Measurements from ENCODE around the gene BAIAP2L2.
A peak's percentile ranks its signal among the peaks of the same experiment; 100 is the strongest.

The BAIAP2L2 gene

DNA sequence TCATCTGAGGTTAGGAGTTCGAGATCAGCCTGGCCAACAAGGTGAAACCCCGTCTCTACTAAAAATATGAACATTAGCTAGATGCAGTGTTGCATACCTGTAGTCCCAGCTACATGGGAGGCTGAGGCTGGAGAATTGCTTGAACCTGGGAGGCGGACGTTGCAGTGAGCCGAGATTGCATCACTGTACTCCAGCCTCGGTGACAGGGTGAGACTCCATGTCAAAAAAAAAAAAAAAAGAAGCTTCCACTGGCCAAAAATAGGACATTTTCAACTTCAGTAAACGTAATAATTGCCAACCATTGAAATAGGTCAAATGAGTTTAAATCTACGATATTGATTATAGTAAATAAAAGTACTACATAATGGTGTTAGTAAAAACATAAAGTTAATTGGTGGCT, 6.8 kb downstream of the BAIAP2L2 start:
- Histone ChIP-seq H3K9me3 (ENCODE audit: control insufficient read depth, low read length) (no peaks in the 10 kb centered on the region), H3K4me3 (ENCODE audit: low read length) (no peak overlapping the region), H3K4me1 (ENCODE audit: control insufficient read depth, insufficient read depth, low read length) (peaks cover 8% of the 10 kb centered on the region), H3K9ac (ENCODE audit: low read length) (no peak overlapping the region), H3K27me3 (replicated peaks; ENCODE audit: control insufficient read depth, insufficient read depth, low read length) (no peaks in the 10 kb centered on the region), H3K36me3 (ENCODE audit: control insufficient read depth, insufficient read depth, low read length, severe bottlenecking) (no peaks in the 10 kb centered on the region)
- no peak for DNase-seq (ENCODE audit: low read depth)

DNA sequence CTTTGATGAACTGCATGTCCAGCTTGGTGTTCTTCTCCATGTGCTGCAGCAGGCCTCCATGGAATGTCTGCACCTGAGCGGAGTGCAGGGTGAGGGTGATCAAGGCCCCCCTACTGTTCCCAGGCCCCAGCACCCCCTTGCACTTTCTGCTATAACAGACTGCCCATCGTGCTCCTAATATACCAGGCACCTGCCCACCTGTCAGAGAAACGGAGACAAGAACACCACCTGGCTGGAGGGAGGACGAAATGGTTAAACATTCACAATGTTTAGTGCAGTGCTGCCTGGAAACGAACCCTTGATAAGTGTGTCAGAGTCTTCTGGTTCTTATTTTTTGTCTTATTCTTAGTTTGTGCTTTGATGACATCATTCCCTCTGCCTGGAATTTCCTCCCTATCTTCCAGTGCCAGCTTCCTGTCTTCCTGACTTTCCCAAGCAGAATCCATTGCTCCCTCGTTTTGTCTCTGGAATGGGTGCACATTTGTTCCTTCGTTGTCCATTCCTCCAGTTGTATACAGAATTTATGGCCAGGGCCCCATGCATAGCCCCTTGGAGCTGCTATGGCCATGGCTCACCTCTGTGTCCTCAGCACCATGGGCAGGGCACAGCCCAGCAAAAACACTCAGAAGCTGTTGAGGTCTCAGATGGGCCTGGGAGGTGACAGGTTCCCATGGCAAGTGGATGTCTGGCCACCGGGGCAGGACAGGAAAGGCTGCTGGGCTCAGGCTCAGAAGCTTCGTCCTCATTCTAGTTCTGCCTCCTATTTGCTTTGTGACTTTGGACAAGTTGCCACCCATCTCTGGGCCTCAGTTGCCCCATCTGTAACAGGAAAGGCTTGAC, 11.9 kb downstream of the BAIAP2L2 start:
- Histone ChIP-seq H3K27me3 (replicated peaks; ENCODE audit: control insufficient read depth, insufficient read depth, low read length) (no peaks in the 10 kb centered on the region), H3K4me1 (ENCODE audit: control insufficient read depth, insufficient read depth, low read length) (peaks cover 9% of the 10 kb centered on the region)
- peak; percentile 14 for DNase-seq (ENCODE audit: low read depth)

DNA sequence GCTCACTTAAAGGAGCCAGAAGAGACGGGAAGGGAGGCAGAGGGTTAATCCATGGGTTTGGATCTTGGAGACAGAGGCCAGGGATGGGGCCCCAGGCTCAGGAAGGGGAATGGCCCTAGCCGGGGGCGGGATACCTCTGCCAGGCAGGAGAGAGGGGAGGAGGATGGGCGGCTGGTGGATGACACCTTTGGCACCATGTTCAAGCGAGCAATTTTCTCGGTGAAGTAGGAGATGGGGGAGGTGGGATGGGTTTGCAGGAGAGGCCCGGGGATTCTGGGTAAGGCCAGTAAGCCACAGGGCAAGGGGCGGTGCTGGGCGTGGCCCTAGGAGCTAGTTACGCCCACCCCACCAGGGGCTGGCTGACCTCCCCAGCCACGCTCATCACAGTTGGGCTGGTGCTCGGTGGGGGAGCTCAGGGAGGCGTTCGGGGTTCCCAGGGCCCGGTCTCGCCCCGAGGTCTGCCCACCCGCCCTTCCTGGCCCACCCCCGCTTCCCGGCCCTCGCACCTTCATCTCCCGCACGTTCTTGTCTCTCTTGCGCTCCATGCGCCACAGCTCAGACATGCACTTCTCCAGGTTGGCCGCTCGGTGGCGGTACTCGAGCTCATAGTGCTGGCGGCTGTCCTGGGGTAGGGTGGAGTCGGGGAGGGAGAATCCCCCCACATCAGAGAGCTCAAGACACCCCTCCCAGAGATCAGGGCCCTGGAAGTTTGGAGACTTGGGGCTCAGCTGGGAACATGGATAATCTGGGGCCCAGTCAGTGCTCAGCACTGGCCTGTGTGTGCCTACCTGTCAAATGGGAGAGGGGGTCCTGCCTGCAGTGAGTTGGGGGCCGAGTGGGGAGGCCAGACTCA, 12.7 kb downstream of the BAIAP2L2 start:
- Histone ChIP-seq H3K9me3 (ENCODE audit: control insufficient read depth, low read length) (no peaks in the 10 kb centered on the region), H3K4me1 (ENCODE audit: control insufficient read depth, insufficient read depth, low read length) (peaks cover 9% of the 10 kb centered on the region), H3K4me3 (ENCODE audit: low read length) (no peak overlapping the region), H3K9ac (ENCODE audit: low read length) (no peak overlapping the region), H3K27me3 (replicated peaks; ENCODE audit: control insufficient read depth, insufficient read depth, low read length) (no peaks in the 10 kb centered on the region), H3K36me3 (ENCODE audit: control insufficient read depth, insufficient read depth, low read length, severe bottlenecking) (no peaks in the 10 kb centered on the region)
- DNase-seq (ENCODE audit: low read depth), result no peak

More for the DNA sequence above, 11.9 kb downstream of the BAIAP2L2 start:
- Histone ChIP-seq H3K36me3 (ENCODE audit: control insufficient read depth, insufficient read depth, low read length, severe bottlenecking) (no peaks in the 10 kb centered on the region), H3K9me3 (ENCODE audit: control insufficient read depth, low read length) (no peaks in the 10 kb centered on the region), H3K9ac (ENCODE audit: low read length) (no peak overlapping the region), H3K4me3 (ENCODE audit: low read length) (no peak overlapping the region)

DNA sequence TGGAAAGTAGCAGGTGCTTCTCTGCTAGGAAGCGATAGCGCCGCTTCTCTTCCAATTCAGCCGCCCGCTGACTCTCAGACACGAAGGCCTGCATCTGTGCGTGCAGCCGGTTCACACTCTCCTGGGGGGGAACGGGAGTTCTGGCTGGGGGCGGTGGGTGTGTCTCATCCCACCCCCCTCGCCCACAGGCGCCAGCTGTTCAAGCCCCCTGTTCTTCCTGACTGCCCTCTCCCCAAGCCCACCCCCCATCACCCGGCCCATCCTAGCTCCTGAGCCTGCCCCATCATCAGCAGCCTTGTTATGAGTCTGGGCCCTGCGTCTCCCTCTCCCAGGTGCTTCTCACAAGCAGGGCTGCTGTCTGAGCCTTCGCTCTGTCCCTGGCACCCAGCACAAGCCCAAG, 13.4 kb downstream of the BAIAP2L2 start:
- Histone ChIP-seq H3K4me1 (ENCODE audit: control insufficient read depth, insufficient read depth, low read length) (peaks cover 9% of the 10 kb centered on the region), H3K4me3 (ENCODE audit: low read length) (no peak overlapping the region), H3K9ac (ENCODE audit: low read length) (no peak overlapping the region), H3K9me3 (ENCODE audit: control insufficient read depth, low read length) (no peaks in the 10 kb centered on the region), H3K27me3 (replicated peaks; ENCODE audit: control insufficient read depth, insufficient read depth, low read length) (no peaks in the 10 kb centered on the region), H3K36me3 (ENCODE audit: control insufficient read depth, insufficient read depth, low read length, severe bottlenecking) (no peaks in the 10 kb centered on the region)
- DNase-seq (ENCODE audit: low read depth), result no peak

DNA sequence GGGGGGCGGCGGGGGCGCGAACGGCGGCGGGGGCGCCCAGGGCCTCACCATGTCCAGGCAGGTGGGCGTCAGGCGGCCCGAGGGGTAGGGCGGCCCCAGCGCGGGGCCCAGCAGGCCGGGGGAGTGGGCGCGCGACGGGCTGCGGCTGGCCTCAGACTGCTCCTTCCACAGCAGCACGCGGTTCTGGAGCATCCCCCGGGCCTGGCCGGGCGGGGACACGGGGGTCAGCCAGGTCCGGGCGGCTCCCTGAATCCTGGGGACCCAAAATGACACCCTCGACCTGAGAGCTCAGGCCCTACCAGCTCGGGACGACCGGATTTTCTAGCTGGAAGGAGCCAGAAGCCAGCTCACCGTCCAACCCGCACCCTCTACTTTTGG, 21.0 kb downstream of the BAIAP2L2 start:
- Histone ChIP-seq H3K4me1 (ENCODE audit: control insufficient read depth, insufficient read depth, low read length) (peaks cover 4% of the 10 kb centered on the region), H3K36me3 (ENCODE audit: control insufficient read depth, insufficient read depth, low read length, severe bottlenecking) (no peaks in the 10 kb centered on the region), H3K4me3 (ENCODE audit: low read length) (no peak overlapping the region), H3K9me3 (ENCODE audit: control insufficient read depth, low read length) (no peaks in the 10 kb centered on the region), H3K27me3 (replicated peaks; ENCODE audit: control insufficient read depth, insufficient read depth, low read length) (no peaks in the 10 kb centered on the region), H3K9ac (ENCODE audit: low read length) (no peak overlapping the region)
- no peak for DNase-seq (ENCODE audit: low read depth)

DNA sequence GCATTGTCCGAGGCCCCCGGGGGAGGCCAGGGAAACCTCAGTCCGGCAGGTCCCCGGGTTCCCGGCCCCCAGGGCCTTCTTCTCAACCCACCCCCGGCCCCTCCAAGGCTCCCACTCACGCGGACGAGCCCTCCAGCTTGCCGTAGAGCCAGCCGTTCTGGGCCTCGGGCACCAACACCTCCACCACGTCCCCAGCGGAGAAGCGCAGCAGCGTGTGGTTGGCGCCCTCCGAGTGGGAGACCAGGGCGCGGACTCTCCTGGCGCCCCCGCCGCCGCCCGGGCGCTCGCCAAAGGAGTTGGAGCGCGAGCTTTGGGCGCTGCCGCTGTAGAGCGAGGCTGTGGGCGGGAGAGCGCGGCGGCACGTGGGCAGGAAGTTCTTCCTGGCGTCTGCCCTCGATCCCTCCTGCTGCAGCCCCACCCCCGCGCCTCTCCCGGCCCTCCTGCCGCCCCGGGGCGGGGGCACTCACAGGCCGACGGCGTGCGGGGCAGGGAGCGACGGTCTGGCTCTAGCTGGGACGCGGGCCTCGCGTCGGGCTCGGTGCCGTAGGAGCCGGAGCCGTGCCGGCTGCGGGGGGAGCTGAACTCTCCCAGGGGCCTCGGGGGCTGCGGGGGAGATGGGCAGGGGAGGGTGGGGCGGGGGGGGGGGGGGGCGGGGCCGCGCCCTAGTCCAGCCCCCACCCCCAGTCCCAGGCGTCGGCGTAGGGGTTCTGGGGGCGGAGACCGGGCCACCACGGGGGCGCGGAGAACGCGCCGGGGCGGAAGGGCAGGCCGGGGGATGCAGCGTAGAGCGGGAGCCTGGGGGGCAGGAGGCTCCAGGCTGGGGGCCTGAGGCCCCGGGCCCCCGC, 21.6 kb downstream of the BAIAP2L2 start:
- Histone ChIP-seq H3K9ac (ENCODE audit: low read length) (peak overlapping the region; percentile 66), H3K4me3 (ENCODE audit: low read length) (peak overlapping the region; percentile 70), H3K4me1 (ENCODE audit: control insufficient read depth, insufficient read depth, low read length) (peaks cover 4% of the 10 kb centered on the region), H3K9me3 (ENCODE audit: control insufficient read depth, low read length) (no peaks in the 10 kb centered on the region), H3K36me3 (ENCODE audit: control insufficient read depth, insufficient read depth, low read length, severe bottlenecking) (no peaks in the 10 kb centered on the region), H3K27me3 (replicated peaks; ENCODE audit: control insufficient read depth, insufficient read depth, low read length) (no peaks in the 10 kb centered on the region)
- no peak for DNase-seq (ENCODE audit: low read depth)

DNA sequence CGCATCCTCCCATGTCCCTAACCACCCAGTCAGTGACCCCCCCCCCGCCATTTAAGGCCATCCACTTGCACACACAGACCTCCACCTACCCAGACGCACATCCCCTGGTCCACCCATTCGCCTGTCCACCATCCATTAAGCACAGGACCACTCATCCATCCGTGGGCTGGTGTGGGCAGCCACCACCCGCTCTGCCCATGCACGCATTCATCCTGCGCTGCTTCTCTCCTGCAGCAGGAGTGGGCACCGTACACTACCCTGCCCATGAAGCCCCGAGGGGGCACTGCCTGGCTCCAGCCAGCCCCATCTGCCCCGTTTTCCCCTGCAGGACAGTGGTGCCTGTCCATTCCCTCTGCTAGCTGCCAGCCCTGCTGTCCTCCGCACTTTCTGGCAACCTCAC, 22.6 kb downstream of the BAIAP2L2 start:
- Histone ChIP-seq H3K4me1 (ENCODE audit: control insufficient read depth, insufficient read depth, low read length) (peaks cover 4% of the 10 kb centered on the region), H3K4me3 (ENCODE audit: low read length) (no peak overlapping the region), H3K9ac (ENCODE audit: low read length) (no peak overlapping the region), H3K36me3 (ENCODE audit: control insufficient read depth, insufficient read depth, low read length, severe bottlenecking) (no peaks in the 10 kb centered on the region), H3K27me3 (replicated peaks; ENCODE audit: control insufficient read depth, insufficient read depth, low read length) (no peaks in the 10 kb centered on the region), H3K9me3 (ENCODE audit: control insufficient read depth, low read length) (no peaks in the 10 kb centered on the region)
- DNase-seq (ENCODE audit: low read depth), result no peak

DNA sequence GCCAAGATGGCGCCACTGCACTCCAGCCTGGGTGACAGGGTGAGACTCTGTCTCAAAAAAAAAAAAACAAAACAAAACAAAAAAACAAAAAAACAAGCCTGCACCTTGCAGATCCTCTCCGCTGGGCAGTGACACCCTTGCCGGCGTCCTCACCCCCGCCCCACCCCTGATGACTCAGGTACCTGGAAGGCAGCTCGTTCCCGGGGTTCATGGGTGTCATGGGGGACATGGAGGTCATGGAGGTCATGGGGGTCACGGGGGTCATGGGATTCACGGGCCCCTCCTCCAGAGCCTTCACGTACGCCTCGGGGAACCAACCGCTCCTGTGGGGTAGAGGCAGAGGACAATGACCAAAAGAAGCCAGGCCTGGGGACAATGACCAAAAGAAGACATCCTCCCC, 23.5 kb downstream of the BAIAP2L2 start:
- peaks cover 2% of the 10 kb centered on the region for H3K27me3 ChIP-seq (replicated peaks; ENCODE audit: control insufficient read depth, insufficient read depth, low read length)
- no peak overlapping the region for H3K4me3 ChIP-seq (ENCODE audit: low read length)
- H3K9ac ChIP-seq (ENCODE audit: low read length), result no peak overlapping the region
- no peaks in the 10 kb centered on the region for H3K9me3 ChIP-seq (ENCODE audit: control insufficient read depth, low read length)
- no peaks in the 10 kb centered on the region for H3K36me3 ChIP-seq (ENCODE audit: control insufficient read depth, insufficient read depth, low read length, severe bottlenecking)
- DNase-seq (ENCODE audit: low read depth), result no peak
- peaks cover 4% of the 10 kb centered on the region for H3K4me1 ChIP-seq (ENCODE audit: control insufficient read depth, insufficient read depth, low read length)

DNA sequence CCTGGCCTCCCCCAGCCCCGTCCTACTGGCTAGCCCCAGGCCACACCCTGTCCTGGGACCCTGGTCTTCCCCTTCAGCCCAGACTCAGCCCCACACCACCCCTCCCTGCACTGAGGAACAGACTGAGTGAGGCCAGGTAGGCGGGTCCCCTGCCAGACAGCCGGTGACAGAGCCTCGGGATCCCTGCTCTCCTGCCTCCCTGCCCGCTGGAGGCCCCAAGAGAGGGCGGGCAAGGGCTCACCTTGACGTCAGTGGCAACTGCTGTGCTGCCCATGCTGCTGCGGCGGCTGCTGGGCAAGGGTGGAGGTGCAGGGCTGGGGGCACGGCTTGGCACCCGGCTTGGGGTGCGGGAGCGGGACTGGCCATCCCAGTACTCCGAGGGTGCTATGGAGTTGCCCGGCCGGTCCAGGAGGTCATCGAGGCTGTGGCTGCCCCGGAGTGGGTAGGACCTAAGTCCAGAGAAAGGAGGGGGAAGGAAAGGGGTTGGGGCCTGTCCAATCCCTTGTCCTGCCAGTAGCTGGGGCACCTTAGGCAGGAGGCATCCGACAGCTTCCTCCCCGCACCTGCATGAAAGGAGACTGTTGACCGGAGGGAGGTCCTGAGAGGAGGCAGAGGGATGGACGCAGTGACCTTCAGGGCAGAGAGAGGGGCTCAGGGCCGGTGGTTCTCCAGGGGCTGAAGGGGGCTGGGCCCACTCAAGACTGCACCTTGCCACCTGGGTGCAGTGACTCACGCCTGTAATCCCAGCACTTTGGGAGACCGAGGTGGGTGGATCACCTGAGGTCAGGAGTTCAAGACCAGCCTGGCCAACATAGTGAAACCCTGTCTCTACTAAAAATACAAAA, 24.3 kb downstream of the BAIAP2L2 start:
- no peak for DNase-seq (ENCODE audit: low read depth)

DNA sequence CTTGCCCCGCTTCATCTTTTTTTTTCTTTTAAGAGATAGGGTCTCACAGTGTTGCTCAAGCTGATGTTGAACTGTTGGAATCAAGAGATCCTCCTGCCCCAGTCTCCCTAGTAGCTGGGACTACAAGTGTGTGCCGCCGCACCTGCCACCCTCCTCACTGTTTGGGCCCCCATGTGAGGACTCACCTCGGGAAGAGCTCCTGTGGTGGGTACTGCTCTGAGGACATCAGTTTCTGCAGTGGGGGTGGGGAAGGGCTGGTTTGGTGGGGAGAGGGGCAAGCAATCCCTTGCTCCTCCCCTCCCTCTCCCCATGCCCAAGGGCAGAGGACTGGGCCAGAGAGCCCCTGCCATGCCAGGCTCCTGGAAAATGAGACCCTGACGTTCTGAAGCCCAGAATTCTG, 25.0 kb downstream of the BAIAP2L2 start:
- no peaks in the 10 kb centered on the region for H3K9me3 ChIP-seq (ENCODE audit: control insufficient read depth, low read length)
- no peak for DNase-seq (ENCODE audit: low read depth)
- no peak overlapping the region for H3K4me3 ChIP-seq (ENCODE audit: low read length)
- H3K9ac ChIP-seq (ENCODE audit: low read length), result no peak overlapping the region
- no peaks in the 10 kb centered on the region for H3K36me3 ChIP-seq (ENCODE audit: control insufficient read depth, insufficient read depth, low read length, severe bottlenecking)
- peaks cover 5% of the 10 kb centered on the region for H3K27me3 ChIP-seq (replicated peaks; ENCODE audit: control insufficient read depth, insufficient read depth, low read length)
- peaks cover 10% of the 10 kb centered on the region for H3K4me1 ChIP-seq (ENCODE audit: control insufficient read depth, insufficient read depth, low read length)

More for the DNA sequence above, 24.3 kb downstream of the BAIAP2L2 start:
- Histone ChIP-seq H3K27me3 (replicated peaks; ENCODE audit: control insufficient read depth, insufficient read depth, low read length) (peaks cover 5% of the 10 kb centered on the region), H3K36me3 (ENCODE audit: control insufficient read depth, insufficient read depth, low read length, severe bottlenecking) (no peaks in the 10 kb centered on the region), H3K9ac (ENCODE audit: low read length) (no peak overlapping the region), H3K4me3 (ENCODE audit: low read length) (no peak overlapping the region), H3K9me3 (ENCODE audit: control insufficient read depth, low read length) (no peaks in the 10 kb centered on the region), H3K4me1 (ENCODE audit: control insufficient read depth, insufficient read depth, low read length) (peaks cover 4% of the 10 kb centered on the region)
